Measurements from ENCODE around the gene AP3M1.

Gene AP3M1

DNA sequence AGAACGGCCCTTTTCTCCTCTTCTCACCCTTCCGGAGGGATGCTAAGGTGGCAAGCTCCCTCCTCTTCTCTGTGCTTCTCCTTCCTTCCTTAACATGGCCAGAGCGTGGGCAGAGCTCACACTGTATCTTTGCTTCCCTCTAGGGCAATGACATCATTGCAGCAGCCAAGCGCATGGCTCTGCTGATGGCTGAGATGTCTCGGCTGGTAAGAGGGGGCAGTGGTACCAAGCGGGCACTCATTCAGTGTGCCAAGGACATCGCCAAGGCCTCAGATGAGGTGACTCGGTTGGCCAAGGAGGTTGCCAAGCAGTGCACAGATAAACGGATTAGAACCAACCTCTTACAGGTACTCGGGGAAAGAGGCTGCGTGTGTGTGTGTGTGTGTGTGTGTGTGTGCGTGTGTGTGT lies 36.6 kb downstream of the AP3M1 start:
- DNase-seq (ENCODE audit: low spot score) = no peak
- TF ChIP-seq, protein P1, sequence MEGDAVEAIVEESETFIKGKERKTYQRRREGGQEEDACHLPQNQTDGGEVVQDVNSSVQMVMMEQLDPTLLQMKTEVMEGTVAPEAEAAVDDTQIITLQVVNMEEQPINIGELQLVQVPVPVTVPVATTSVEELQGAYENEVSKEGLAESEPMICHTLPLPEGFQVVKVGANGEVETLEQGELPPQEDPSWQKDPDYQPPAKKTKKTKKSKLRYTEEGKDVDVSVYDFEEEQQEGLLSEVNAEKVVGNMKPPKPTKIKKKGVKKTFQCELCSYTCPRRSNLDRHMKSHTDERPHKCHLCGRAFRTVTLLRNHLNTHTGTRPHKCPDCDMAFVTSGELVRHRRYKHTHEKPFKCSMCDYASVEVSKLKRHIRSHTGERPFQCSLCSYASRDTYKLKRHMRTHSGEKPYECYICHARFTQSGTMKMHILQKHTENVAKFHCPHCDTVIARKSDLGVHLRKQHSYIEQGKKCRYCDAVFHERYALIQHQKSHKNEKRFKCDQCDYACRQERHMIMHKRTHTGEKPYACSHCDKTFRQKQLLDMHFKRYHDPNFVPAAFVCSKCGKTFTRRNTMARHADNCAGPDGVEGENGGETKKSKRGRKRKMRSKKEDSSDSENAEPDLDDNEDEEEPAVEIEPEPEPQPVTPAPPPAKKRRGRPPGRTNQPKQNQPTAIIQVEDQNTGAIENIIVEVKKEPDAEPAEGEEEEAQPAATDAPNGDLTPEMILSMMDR (IDR thresholded peaks at IDR 0.05; ENCODE audit: extremely low read depth, missing control alignments) = no peak

DNA sequence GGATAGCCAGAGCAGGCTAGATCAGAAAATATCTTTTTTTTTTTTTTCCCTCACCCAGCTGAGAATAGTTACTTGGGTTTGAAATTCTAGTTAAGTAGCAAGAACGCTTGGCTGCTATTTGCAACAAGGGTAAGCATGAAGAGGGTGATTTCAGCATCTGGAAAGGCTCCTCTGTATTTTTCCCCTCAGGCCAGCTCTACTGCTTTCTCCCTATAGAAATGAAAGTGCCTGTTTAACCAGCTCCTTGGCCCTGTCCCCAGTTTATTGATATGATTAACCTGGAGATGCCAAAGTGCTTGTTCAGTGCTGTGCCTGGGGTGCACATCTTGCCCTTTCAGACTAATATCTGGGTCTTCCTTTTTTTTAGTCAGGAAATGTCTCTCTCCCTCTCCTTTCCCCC lies 37.1 kb downstream of the AP3M1 start:
- TF ChIP-seq, protein P1 (IDR thresholded peaks at IDR 0.05; ENCODE audit: extremely low read depth, missing control alignments) = no peak
- no peak for DNase-seq (ENCODE audit: low spot score)

DNA sequence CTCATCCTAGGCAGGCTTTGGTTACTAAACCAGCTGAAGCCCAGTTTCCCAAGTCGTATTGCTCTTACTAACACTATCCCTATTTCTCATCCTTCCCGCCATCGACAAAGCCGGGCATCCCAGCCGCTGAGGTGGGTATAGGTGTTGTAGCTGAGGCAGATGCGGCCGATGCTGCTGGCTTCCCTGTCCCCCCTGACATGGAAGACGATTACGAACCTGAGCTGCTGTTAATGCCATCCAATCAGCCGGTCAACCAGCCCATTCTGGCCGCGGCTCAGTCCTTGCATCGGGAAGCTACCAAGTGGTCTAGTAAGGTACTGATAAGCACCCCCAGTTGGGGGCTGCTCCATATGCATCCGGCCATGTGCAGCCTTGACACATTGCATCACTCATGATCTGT lies 38.8 kb downstream of the AP3M1 start:
- TF ChIP-seq, protein P1 (IDR thresholded peaks at IDR 0.05; ENCODE audit: extremely low read depth, missing control alignments) = no peak
- DNase-seq (ENCODE audit: low spot score) = no peak

DNA sequence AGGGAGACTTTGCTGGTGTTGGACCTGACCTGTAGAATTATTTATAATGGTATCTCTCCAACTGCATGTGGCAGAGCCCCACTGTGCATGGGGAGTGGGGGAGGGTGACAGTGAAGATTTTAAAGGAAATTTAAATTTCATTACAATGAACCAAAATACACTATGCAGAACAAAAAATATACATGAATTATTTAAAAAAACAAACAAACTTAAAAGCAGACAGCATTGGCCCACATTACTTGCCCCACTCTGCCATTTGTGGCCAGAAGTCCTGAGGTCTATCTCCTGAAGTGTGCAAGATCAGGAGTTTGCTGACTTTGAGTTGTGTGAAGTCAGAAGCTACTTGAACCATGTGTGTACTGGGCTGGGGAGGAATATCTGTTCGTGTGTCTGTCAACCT lies 40.5 kb downstream of the AP3M1 start:
- TF ChIP-seq, protein P1 (IDR thresholded peaks at IDR 0.05; ENCODE audit: extremely low read depth, missing control alignments) = no peak
- DNase-seq (ENCODE audit: low spot score) = no peak

DNA sequence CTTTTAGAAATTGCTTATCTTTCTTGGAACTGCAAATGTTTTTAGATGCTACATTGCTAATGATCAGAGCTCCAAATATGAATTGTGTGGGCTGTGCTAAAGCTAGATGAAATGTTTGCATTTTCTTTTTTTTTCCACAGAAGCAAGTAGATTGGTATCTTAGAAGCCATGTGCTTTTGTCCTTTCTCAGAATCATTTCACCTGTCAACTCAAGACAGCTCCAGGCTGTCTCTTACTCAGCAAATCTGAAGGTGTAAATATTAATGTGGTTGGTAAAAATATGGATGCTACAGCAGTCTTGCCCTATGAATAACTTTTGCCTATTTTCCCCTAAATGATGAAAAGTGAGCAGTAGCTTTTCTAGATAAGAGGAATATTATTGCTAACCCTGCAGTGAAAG lies 41.2 kb downstream of the AP3M1 start:
- TF ChIP-seq, protein P1 (IDR thresholded peaks at IDR 0.05; ENCODE audit: extremely low read depth, missing control alignments) = no peak
- DNase-seq (ENCODE audit: low spot score) = no peak

DNA sequence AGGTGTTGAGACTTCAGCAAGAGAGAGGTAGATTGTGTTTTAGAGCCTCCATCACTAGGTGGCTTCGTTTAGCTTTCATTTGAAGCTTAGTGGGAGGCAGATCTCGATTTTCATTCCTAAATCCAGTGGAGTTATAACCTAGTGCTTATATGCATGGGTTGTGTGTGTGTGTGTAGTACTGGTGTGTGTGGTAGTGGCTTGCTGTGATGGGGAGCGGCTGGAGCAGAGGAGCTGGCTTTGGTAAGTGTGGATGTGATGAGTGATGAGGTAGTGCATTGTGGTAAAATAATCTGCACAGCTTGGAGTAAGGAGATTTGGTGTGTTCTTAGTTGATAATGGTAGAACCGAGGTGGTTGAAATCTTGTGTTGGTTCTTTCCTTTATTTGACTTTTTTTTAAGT lies 43.2 kb downstream of the AP3M1 start:
- TF ChIP-seq, protein P1 (IDR thresholded peaks at IDR 0.05; ENCODE audit: extremely low read depth, missing control alignments) = no peak
- no peak for DNase-seq (ENCODE audit: low spot score)

DNA sequence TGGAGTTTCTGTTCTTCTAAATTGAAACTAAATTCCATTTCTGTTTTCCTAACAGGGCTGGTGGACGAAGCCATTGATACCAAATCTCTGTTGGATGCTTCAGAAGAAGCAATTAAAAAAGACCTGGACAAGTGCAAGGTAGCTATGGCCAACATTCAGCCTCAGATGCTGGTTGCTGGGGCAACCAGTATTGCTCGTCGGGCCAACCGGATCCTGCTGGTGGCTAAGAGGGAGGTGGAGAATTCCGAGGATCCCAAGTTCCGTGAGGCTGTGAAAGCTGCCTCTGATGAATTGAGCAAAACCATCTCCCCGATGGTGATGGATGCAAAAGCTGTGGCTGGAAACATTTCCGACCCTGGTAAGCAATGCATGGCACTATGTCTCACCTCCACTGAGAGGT lies 45.6 kb downstream of the AP3M1 start:
- TF ChIP-seq, protein P1 (IDR thresholded peaks at IDR 0.05; ENCODE audit: extremely low read depth, missing control alignments) = no peak
- no peak for DNase-seq (ENCODE audit: low spot score)
